Stimulated activated CD4-positive, alpha-beta T cell treated with anti-CD3 and anti-CD28 coated beads, Interleukin-2, amount 100 ng/mL, for 4 hours (primary cell): ENCODE results near the gene CERS6.

Experiments
- DNase-seq: peaks from one replicate; pipeline ENCODE4 v3.0.0-alpha.2; 2020; ENCODE audit warnings: low read depth

Gene CERS6

GRCh38 chr2:168443818-168444217, 12.3 kb upstream of the CERS6 start:
- DNase-seq: no peak

GRCh38 chr2:168445960-168446359, 10.1 kb upstream of the CERS6 start:
- DNase-seq: no peak

GRCh38 chr2:168448980-168449379, 7.1 kb upstream of the CERS6 start:
- no peak for DNase-seq

- no peak for DNase-seq
These were observed 6.7 kb upstream of the CERS6 start for GRCh38 chr2:168449419-168449818.

- DNase-seq: no peak
These were observed 5.9 kb upstream of the CERS6 start for GRCh38 chr2:168450171-168450570.

- DNase-seq: no peak
These were observed 5.3 kb upstream of the CERS6 start for GRCh38 chr2:168450732-168451131.

- no peak for DNase-seq
These were observed 3.3 kb upstream of the CERS6 start for GRCh38 chr2:168452781-168453180.

GRCh38 chr2:168453404-168453803, 2.7 kb upstream of the CERS6 start:
- DNase-seq: no peak

- DNase-seq: no peak
These were observed 1.1 kb upstream of the CERS6 start for GRCh38 chr2:168454737-168455644.

- peak; percentile 39 for DNase-seq
These were observed 583 bp downstream of the CERS6 start for GRCh38 chr2:168456521-168457189.

GRCh38 chr2:168457190-168457895, 1.3 kb downstream of the CERS6 start:
- no peak for DNase-seq

GRCh38 chr2:168458139-168458538, 2.1 kb downstream of the CERS6 start:
- no peak for DNase-seq

GRCh38 chr2:168459256-168459655, 3.2 kb downstream of the CERS6 start:
- DNase-seq: no peak

- no peak for DNase-seq
These were observed 4.5 kb downstream of the CERS6 start for GRCh38 chr2:168460571-168460970.

- no peak for DNase-seq
These were observed 5.3 kb downstream of the CERS6 start for GRCh38 chr2:168461178-168461941.

GRCh38 chr2:168461942-168462331, 5.9 kb downstream of the CERS6 start:
- DNase-seq: no peak

GRCh38 chr2:168462543-168463045, 6.5 kb downstream of the CERS6 start:
- DNase-seq: no peak

GRCh38 chr2:168465594-168465993, 9.5 kb downstream of the CERS6 start:
- no peak for DNase-seq

- no peak for DNase-seq
These were observed 10.2 kb downstream of the CERS6 start for GRCh38 chr2:168466190-168466737.

- no peak for DNase-seq
These were observed 10.9 kb downstream of the CERS6 start for GRCh38 chr2:168466834-168467565.

GRCh38 chr2:168467729-168468128, 11.7 kb downstream of the CERS6 start:
- DNase-seq: no peak
